Activated T-cell treated with anti-CD3 and anti-CD28 coated beads, Interleukin-2, amount 50 U/mL, for 72 hours (primary cell): Measurements from ENCODE around the gene MVB12B. TPM values are rescaled to one million over a fixed set of nuclear protein-coding genes. Genes with fewer than 3 reads are reported as not detected.

ENCODE experiments used
- ATAC-seq, 2 donors: fragments of 150-1000 bp; cut with Tn5 transposase; replicated peaks in 1 of 2; 2 replicates each; pipeline ENCODE4 v1.10.0; 2021; ENCODE audit warnings: moderate library complexity in 2 of 2, mild to moderate bottlenecking in 1 of 2
- DNase-seq, 2 donors: peaks; one replicate each; pipeline ENCODE4 v3.0.0; 2021 to 2022; ENCODE audit warnings: mixed read lengths in 1 of 2
- H3K27ac Mint-ChIP-seq: one replicate; pipeline ENCODE4 v1.8.0; 2022; ENCODE audit warnings: mild to moderate bottlenecking, moderate library complexity, mixed read lengths
- H3K27me3 Mint-ChIP-seq: one replicate; pipeline ENCODE4 v1.8.0; 2022; ENCODE audit warnings: low read depth, mixed read lengths
- H3K36me3 Mint-ChIP-seq, 2 donors: one replicate each; pipeline ENCODE4 v1.8.0; 2022; ENCODE audit warnings: mixed read lengths in 2 of 2, mild to moderate bottlenecking in 1 of 2; ENCODE audit not compliant: insufficient read depth in 2 of 2
- H3K4me1 Mint-ChIP-seq: one replicate; pipeline ENCODE4 v1.8.0; 2022; ENCODE audit warnings: low read depth, mixed read lengths
- H3K4me3 Mint-ChIP-seq, 2 donors: one replicate each; pipeline ENCODE4 v1.8.0; 2022; ENCODE audit warnings: mild to moderate bottlenecking in 2 of 2, mixed read lengths in 2 of 2, moderate library complexity in 2 of 2
- H3K9me3 Mint-ChIP-seq, 2 donors: one replicate each; pipeline ENCODE4 v1.8.0; 2022; ENCODE audit warnings: mixed read lengths in 2 of 2
- total RNA-seq, 2 donors: library from RNA; stranded (reverse); gene quantifications; one replicate each; pipeline ENCODE4 v1.2.3, GENCODE V29; 2022

The MVB12B gene
- total RNA-seq, 2 donors from 2014 or later: 11.5 to 17.1 TPM

DNA sequence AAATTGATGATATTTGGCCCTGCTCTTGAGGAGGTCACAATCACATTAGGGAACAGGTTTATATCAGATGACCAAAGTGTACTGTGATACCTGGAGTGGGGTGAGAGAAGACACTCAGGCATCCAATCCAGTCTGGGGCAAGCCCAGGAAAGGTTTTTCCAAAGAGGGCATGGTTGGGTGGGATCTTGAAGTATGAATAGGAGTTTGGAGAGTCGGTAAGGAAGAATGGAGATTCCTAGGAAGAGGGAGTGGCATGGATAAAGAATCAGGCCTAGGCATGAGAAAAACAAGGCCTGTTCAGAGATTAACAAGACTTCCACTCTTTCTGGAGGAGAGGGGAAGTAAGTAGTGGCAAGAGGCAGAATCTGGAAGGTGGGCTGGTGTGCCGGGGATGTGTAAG lies 91.1 kb downstream of the MVB12B start:
- Mint-ChIP-seq H3K36me3 (no peaks in the 10 kb centered on the region), H3K27me3 (peaks cover 6% of the 10 kb centered on the region), H3K9me3 (no peaks in the 10 kb centered on the region), H3K27ac (no peak overlapping the region), H3K4me1 (peaks cover 25% of the 10 kb centered on the region), H3K4me3 (no peak overlapping the region)
- DNase-seq (no peak), ATAC-seq (no peak)

DNA sequence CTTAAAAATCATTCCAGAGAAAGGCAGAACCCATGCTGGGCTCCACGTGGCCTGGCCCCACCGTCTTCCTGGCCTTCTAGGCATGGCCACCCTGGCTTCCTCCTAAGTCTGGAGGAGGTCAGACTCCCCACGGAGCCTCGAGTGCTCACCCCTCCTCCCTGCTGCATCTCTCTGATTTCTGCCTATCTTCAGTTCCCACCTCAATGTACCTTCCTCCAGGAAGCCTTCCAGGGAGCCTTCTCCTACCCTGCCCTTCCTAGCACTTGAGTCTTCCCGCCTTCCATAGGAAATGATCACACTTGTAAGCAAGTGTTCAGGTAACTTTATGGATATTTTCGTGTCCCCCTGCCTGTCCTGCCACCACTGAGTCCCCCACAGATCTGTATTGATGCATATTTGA lies 92.0 kb downstream of the MVB12B start:
- no peaks in the 10 kb centered on the region for H3K27me3 Mint-ChIP-seq
- no peaks in the 10 kb centered on the region for H3K9me3 Mint-ChIP-seq
- peaks cover 29% of the 10 kb centered on the region for H3K4me1 Mint-ChIP-seq
- no peak overlapping the region for H3K27ac Mint-ChIP-seq
- DNase-seq: no peak
- ATAC-seq: no peak
- no peaks in the 10 kb centered on the region for H3K36me3 Mint-ChIP-seq
- no peak overlapping the region for H3K4me3 Mint-ChIP-seq

DNA sequence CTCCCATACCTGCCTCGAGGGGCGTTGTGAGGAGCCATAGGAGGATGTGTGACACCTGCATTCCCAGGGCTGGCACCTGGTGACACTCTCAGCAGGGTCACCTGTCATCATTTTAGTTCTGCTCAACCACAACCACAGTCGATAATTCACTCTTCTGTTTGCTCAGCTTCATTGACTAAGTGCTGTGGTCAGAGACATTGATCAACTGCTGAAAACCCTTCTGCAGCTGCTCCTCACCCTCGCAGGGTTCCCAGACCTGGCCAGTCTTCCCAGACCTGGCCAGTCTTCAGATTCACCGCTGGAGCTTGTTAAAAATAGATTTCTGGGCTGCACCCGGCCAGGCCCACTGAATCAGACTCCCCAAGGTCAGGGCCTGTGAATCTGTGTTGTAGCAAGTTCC lies 92.8 kb downstream of the MVB12B start:
- Mint-ChIP-seq H3K36me3 (no peaks in the 10 kb centered on the region), H3K27me3 (peaks cover 4% of the 10 kb centered on the region), H3K4me1 (peaks cover 37% of the 10 kb centered on the region), H3K27ac (no peak overlapping the region), H3K9me3 (no peaks in the 10 kb centered on the region), H3K4me3 (no peak overlapping the region)
- no peak for DNase-seq
- peak; percentile 36 to 60 for ATAC-seq

DNA sequence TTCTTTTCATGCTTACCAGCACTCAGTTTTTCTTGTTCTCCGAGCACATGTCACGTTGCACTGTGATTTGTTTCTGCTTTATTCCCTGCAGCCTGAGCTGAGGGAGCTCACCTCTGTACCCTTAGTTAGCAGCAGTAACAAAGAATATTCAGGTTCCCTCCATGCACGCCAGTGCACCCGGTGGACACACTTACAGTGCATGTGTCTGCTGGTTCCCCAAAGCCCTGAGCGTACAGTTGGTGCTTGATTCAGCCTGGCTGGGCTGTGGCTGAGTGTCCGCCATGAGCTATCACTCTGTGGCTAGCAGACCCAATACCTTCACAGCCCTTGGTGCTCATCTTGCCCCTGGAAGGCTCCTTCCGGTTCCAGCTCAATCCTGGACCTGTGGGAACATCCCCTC lies 93.5 kb downstream of the MVB12B start:
- DNase-seq (no peak), ATAC-seq (no peak)
- peaks cover 8% of the 10 kb centered on the region for H3K27me3 Mint-ChIP-seq
- no peak overlapping the region for H3K4me3 Mint-ChIP-seq
- peaks cover 40% of the 10 kb centered on the region for H3K4me1 Mint-ChIP-seq
- no peaks in the 10 kb centered on the region for H3K9me3 Mint-ChIP-seq
- no peaks in the 10 kb centered on the region for H3K36me3 Mint-ChIP-seq
- H3K27ac Mint-ChIP-seq: no peak overlapping the region

DNA sequence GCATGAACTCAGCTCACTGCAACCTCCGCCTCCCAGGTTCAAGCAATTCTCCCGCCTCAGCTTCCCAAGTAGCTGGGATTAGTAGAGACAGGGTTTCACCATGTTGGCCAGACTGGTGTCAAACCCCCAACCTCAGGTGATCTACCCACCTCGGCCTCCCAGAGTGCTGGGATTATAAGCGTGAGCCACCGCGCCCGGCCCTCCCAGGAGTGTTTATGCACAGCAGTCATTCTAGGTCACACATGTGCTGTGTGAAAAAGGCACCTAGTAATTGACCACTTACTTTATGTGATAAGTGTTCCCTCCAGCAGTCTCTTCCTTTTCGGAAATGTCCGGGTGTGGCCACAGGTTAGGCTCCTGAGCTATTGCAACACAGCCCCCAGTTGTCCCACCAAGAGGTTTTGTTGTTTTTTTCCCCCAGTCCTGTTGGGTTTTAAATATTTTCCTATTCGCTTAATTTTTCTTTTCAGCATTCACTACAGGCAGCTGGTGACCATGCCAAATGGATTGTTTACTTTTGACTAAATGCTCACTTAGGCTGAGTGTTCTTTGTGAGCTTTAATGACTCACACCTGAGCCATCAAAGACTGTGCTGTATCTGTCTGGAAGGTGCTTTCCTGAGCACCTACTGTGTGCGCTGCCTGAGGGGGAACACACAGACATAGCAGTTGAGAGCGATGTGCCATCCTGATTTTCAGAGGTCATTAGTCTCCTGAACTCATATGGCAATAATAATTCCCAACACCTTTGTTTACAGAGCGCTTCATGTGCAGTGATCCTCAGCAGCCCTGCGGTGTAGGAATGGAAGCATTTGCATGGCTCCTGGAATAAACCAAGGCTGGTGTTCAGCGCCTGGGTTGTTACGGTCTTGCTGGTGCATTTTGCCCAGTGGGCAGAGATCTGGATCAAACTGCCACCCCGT lies 94.3 kb downstream of the MVB12B start:
- Mint-ChIP-seq H3K4me1 (peaks cover 40% of the 10 kb centered on the region), H3K27ac (no peak overlapping the region), H3K4me3 (no peak overlapping the region), H3K9me3 (no peaks in the 10 kb centered on the region), H3K27me3 (peaks cover 8% of the 10 kb centered on the region), H3K36me3 (no peaks in the 10 kb centered on the region)
- ATAC-seq (peak; percentile 31 to 33), DNase-seq (no peak)

DNA sequence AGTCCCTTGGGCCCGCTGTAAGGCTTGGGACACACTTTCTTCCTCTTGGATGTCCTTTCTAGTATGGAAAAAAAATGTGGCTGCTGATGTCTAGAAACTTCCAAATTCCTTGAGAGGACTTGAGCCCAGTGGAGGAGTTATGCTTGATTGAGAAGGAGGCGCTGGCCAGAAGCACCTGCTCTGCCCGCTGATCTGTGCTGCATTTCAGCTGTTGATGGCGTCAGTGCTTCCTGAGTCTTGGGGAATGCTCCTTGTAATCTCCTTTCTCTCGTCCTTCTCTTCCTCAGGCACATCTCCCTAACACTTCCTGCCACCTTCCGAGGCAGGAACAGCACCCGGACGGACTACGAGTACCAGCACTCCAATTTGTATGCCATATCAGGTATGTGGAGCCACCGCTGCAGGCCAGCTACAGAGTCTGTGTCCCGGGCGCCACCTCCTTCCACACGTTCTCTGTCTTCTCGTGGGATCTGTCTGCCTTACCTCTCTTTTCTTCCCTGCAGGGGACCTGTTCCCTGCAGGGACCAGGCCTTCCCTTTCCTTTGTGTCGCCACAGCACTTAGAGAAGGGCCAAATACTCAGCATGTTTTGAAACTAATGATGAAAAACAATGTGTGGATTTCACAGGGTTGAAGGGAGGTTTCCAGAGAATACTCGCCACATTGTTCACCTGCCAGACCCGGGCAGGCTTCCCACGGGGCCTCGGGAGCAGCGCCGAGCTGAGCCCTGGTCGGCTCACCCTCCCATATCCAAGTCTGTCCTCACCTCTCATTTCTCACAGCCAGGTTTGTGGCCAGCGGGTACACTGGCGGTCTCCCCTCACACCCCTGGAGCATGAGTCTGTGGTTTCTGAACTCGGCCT lies 95.2 kb downstream of the MVB12B start:
- Mint-ChIP-seq H3K36me3 (no peaks in the 10 kb centered on the region), H3K9me3 (no peaks in the 10 kb centered on the region), H3K27me3 (peaks cover 16% of the 10 kb centered on the region), H3K27ac (no peak overlapping the region), H3K4me1 (peaks cover 38% of the 10 kb centered on the region), H3K4me3 (no peak overlapping the region)
- ATAC-seq (no peak), DNase-seq (no peak)

DNA sequence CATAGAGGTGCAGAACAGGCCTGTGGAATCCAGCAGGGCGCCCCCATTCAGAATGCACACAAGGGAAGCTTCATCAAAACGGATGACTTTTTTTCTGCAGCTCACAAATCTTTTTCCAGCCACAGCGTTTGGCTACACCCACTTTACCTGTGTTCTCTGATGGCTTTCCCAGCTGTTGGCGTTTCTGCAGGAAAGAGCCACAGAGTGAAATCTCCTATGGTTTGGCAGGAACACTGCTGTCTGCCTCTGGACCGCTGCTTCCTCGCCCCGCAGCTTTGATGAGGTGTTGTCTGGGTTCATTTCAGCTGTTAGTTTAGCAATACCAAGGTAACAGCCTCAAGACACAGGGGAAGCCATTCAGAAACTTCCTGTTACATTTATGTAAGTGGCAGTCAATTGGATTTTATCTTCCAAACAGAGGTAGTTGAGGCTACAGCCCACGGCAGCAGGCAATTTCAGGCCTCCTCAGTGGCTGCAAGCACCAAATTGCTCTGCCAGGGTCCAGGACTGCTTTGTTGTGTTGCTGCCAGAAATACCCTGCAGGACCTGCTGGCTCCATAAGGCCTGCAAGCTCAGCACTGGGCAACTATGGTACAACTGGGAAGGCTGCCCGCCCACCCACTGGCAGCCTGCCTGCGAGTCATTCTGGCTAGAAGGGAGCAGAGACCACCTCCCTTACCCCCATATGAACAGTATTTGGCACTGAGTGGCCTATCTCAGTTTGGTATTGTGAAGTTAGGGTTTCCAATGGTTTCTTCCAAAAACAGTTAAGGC lies 96.7 kb downstream of the MVB12B start:
- Mint-ChIP-seq H3K27me3 (peaks cover 19% of the 10 kb centered on the region), H3K4me3 (no peak overlapping the region), H3K36me3 (no peaks in the 10 kb centered on the region), H3K4me1 (peaks cover 26% of the 10 kb centered on the region), H3K27ac (no peak overlapping the region), H3K9me3 (no peaks in the 10 kb centered on the region)
- DNase-seq (no peak), ATAC-seq (peak in 1 of 2 donors; percentile 11)

DNA sequence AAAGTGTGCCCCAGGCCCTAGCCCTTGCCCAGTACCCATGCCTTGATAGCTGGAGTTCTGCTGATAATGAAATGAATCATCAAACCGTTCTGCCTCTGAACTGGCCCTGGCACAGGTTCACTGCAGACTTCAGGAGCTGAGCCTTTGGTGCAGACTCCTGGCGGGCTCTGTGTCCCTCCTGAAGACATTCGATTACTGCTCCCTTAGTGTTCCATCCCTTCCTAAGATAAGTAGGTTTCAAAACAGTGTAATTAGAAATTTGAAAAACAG lies 97.2 kb downstream of the MVB12B start:
- no peak for DNase-seq

DNA sequence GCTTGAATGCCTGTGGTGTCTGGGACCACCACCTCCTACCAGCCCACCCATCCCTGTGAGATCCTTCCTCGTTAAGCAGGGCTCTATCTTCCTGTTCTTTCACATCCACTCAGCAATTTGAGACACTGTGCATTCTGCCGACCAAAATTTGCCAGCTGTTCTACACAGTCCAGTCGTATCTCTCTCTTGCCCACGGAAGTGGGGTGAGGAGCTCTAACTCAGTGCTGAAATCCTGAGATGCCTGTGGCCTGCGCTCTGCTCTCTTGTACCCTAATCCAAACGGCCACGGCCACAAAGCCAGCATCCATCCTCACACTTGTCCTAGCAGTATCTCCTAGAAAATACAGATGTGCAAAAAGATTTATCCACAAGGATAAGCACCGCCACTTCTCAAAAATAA lies 97.9 kb downstream of the MVB12B start:
- DNase-seq: no peak
- Mint-ChIP-seq H3K27ac (no peak overlapping the region), H3K36me3 (no peaks in the 10 kb centered on the region), H3K27me3 (peaks cover 19% of the 10 kb centered on the region), H3K4me3 (no peak overlapping the region), H3K9me3 (no peaks in the 10 kb centered on the region), H3K4me1 (peaks cover 26% of the 10 kb centered on the region)
- no peak for ATAC-seq

More for the DNA sequence above, 97.2 kb downstream of the MVB12B start:
- no peak overlapping the region for H3K27ac Mint-ChIP-seq
- H3K4me1 Mint-ChIP-seq: peaks cover 26% of the 10 kb centered on the region
- no peaks in the 10 kb centered on the region for H3K9me3 Mint-ChIP-seq
- H3K4me3 Mint-ChIP-seq: no peak overlapping the region
- no peak for ATAC-seq
- H3K27me3 Mint-ChIP-seq: peaks cover 19% of the 10 kb centered on the region
- H3K36me3 Mint-ChIP-seq: no peaks in the 10 kb centered on the region

DNA sequence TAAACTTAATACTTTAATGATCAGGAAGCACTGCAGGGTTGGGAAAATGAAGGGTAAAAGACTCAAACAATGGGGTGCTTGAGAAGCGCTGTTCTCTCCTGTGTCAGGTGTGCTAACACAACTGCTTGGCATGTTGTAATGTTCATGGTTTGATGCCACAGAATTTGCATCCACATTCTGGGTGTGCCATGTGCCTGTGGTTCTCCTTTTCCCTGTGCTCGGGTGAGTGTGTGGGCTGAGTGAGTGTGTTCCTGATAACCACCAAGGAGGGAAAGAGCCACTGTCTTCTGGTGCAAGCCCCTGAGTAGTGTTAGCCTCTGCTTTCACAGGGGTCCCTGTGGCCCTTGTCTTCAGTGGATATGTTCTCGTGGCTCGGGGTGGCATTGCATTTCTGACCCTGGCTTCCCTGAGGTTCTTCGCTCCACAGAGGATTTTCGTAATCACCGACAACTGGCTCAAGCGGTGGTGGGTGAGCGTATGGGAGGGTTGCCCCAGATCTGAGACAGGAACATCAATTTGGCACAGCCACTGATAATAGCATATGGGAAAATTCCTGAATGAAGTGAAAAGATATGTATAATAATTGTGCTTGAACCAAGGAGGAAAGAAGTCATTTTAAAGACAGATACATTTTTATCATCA lies 102.0 kb downstream of the MVB12B start:
- H3K27me3 Mint-ChIP-seq: peaks cover 19% of the 10 kb centered on the region
- DNase-seq (no peak), ATAC-seq (no peak)
- H3K4me1 Mint-ChIP-seq: peaks cover 11% of the 10 kb centered on the region
- no peaks in the 10 kb centered on the region for H3K9me3 Mint-ChIP-seq
- H3K4me3 Mint-ChIP-seq: no peak overlapping the region
- peak overlapping the region; percentile 23 for H3K27ac Mint-ChIP-seq
- H3K36me3 Mint-ChIP-seq: no peaks in the 10 kb centered on the region

DNA sequence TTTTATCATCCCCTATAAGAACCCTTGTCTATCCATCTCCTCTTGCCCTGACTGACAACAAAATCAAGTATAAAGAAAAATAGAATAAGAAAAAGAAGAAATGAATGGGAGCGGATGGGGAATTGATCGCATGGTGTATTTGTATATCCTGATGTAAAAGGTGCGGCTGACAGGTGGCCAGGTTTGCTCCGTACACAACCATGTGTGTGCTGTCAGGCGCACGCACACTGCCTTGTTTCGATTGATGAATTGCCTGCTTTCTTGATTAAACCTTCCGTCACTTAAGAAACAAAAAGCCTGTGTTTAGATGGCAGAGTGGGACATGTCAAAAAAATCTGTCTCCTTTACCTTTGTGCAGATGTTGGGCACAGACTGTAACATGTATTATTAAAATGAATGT lies 102.6 kb downstream of the MVB12B start:
- DNase-seq: no peak
- H3K27ac Mint-ChIP-seq: no peak overlapping the region
- H3K9me3 Mint-ChIP-seq: no peaks in the 10 kb centered on the region
- H3K4me3 Mint-ChIP-seq: no peak overlapping the region
- peaks cover 6% of the 10 kb centered on the region for H3K4me1 Mint-ChIP-seq
- H3K36me3 Mint-ChIP-seq: no peaks in the 10 kb centered on the region
- peaks cover 18% of the 10 kb centered on the region for H3K27me3 Mint-ChIP-seq
- no peak for ATAC-seq

DNA sequence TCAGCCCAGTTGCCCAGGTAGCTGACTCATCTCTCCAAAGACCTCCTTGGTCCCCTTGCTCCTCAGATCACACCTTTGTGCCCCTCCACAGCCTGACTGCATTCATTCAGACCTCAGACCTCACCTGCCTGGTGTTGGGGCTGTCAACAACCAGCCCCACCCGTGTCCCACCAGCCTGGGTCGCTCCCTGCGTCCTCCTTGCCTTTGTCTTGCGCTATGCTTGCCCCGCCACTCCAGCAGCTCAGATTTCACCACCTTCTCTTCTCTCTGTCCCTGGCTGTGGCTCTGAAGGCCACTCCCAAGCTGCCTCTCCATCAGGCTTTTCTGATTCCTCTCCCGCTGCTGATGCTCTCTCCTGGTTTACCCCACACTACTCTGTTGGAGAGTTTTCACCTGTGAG lies 103.5 kb downstream of the MVB12B start:
- H3K36me3 Mint-ChIP-seq: no peaks in the 10 kb centered on the region
- H3K27me3 Mint-ChIP-seq: peaks cover 11% of the 10 kb centered on the region
- no peak overlapping the region for H3K27ac Mint-ChIP-seq
- no peaks in the 10 kb centered on the region for H3K4me1 Mint-ChIP-seq
- H3K4me3 Mint-ChIP-seq: no peak overlapping the region
- no peaks in the 10 kb centered on the region for H3K9me3 Mint-ChIP-seq
- no peak for DNase-seq
- ATAC-seq: no peak
